ENCODE measurements around the gene R3HDM4. TPM values are rescaled to one million over a fixed set of nuclear protein-coding genes. Genes with fewer than 3 reads are reported as not detected.

R3HDM4 gene
- total RNA-seq, 1 donor from 2014 or later = 63.1 TPM

DNA sequence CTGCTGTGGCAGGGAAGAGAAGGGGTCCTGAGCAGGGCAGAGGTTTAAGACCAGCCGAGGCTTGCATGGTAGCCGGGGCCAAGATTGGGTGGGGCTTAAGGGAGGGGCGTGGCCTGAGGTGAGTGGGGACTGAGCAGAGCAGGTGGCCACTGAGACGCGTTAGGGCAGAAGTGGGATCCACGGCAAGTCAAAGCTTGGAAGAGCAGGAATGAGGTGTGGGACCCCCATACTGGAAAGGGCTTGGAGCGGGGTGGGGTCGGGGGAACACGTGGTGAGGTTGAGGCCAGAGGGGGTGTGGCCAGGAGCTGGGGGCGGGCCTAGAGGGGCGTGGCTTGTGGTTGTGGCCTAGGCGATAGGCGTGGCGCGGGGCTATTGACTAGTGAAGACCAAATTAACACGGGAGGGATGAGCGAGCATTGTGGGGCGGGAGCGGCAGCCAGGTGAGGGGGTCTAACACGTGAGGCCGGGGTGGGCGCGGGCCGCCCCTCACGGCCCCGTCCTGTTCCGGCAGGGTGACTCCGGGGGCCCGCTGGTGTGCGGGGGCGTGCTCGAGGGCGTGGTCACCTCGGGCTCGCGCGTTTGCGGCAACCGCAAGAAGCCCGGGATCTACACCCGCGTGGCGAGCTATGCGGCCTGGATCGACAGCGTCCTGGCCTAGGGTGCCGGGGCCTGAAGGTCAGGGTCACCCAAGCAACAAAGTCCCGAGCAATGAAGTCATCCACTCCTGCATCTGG, 50.3 kb downstream of the R3HDM4 start:
- no peak overlapping the region for H3K27ac Mint-ChIP-seq
- no peak overlapping the region for H3K4me3 Mint-ChIP-seq (ENCODE audit: low read depth)
- peaks cover 8% of the 10 kb centered on the region for H3K36me3 Mint-ChIP-seq (ENCODE audit: insufficient read depth)
- DNase-seq (ENCODE audit: low spot score, unreplicated experiment) = no peak
- TF ChIP-seq, protein P1, sequence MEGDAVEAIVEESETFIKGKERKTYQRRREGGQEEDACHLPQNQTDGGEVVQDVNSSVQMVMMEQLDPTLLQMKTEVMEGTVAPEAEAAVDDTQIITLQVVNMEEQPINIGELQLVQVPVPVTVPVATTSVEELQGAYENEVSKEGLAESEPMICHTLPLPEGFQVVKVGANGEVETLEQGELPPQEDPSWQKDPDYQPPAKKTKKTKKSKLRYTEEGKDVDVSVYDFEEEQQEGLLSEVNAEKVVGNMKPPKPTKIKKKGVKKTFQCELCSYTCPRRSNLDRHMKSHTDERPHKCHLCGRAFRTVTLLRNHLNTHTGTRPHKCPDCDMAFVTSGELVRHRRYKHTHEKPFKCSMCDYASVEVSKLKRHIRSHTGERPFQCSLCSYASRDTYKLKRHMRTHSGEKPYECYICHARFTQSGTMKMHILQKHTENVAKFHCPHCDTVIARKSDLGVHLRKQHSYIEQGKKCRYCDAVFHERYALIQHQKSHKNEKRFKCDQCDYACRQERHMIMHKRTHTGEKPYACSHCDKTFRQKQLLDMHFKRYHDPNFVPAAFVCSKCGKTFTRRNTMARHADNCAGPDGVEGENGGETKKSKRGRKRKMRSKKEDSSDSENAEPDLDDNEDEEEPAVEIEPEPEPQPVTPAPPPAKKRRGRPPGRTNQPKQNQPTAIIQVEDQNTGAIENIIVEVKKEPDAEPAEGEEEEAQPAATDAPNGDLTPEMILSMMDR (IDR thresholded peaks at IDR 0.05; ENCODE audit: unreplicated experiment) = no peak
- no peaks in the 10 kb centered on the region for H3K4me1 Mint-ChIP-seq (ENCODE audit: low read depth)
- no peaks in the 10 kb centered on the region for H3K9me3 Mint-ChIP-seq (ENCODE audit: low read depth)
- H3K27me3 Mint-ChIP-seq = peaks cover 22% of the 10 kb centered on the region

DNA sequence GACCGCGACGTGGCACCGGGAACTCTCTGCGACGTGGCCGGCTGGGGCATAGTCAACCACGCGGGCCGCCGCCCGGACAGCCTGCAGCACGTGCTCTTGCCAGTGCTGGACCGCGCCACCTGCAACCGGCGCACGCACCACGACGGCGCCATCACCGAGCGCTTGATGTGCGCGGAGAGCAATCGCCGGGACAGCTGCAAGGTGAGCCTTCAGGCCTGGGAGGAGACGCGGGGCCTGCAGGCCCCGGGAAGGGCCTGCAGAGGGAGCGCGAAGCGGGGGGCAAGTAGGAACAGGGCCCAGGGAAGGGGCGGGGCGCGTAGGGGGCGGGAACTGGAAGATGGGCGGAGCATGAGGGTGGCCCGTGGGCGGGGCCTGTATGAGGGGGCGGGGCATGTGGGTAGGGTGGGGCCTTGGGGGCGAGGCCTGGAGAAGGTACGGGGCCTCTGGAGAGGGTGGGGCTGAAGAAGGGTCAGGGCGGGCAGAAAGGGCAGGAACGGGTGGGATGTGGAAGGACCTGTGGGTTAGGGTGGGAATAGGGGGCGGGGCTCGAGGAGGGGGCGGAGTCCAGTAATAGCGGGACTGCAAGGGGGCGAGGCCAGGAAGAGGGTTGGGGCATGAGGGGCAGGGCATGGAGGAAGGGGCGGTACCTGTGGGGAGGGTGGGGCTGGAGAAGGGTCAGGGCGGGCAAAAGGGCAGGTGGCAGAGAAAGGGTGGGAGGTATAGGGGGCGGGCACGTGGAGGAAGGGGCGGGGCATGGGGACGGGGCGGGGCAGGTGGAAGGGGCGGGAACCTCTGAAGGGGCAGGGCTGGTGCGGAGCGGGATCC, 51.1 kb downstream of the R3HDM4 start:
- Mint-ChIP-seq H3K27me3 (peaks cover 22% of the 10 kb centered on the region), H3K36me3 (ENCODE audit: insufficient read depth) (peaks cover 4% of the 10 kb centered on the region), H3K4me1 (ENCODE audit: low read depth) (no peaks in the 10 kb centered on the region), H3K4me3 (ENCODE audit: low read depth) (no peak overlapping the region), H3K9me3 (ENCODE audit: low read depth) (no peaks in the 10 kb centered on the region), H3K27ac (no peak overlapping the region)
- no peak for DNase-seq (ENCODE audit: low spot score, unreplicated experiment)
- TF ChIP-seq, protein P1 (IDR thresholded peaks at IDR 0.05; ENCODE audit: unreplicated experiment) = no peak

DNA sequence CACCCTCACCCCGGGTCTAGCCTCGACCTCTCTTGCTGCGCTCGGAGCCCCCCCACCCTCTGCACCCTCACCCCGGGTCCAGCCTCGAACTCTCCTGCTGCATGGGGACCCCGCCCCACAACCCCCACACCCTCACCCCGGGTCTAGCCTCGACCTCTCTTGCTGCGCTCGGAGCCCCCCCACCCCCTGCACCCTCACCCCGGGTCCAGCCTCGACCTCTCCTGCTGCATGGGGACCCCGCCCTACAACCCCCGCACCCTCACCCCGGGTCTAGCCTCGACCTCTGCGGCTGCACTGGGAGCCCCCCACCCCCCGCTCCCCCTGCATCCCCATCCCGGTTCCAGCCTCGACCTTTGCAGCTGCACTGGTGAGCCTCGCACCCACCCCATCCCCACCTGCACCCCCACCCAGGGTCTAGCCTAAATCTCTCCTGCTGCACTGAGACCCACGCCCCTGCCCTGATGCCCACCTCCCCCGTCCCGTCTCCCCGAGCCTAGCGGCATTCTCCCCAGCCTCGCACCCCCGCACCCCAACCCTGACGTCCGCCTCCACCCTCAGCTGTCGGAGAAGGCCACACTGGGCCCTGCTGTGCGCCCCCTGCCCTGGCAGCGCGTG, 51.8 kb downstream of the R3HDM4 start:
- Mint-ChIP-seq H3K36me3 (ENCODE audit: insufficient read depth) (peaks cover 4% of the 10 kb centered on the region), H3K27ac (no peak overlapping the region), H3K4me3 (ENCODE audit: low read depth) (no peak overlapping the region), H3K9me3 (ENCODE audit: low read depth) (no peaks in the 10 kb centered on the region), H3K27me3 (peaks cover 22% of the 10 kb centered on the region), H3K4me1 (ENCODE audit: low read depth) (no peaks in the 10 kb centered on the region)
- DNase-seq (ENCODE audit: low spot score, unreplicated experiment) = no peak
- TF ChIP-seq, protein P1 (IDR thresholded peaks at IDR 0.05; ENCODE audit: unreplicated experiment) = no peak

DNA sequence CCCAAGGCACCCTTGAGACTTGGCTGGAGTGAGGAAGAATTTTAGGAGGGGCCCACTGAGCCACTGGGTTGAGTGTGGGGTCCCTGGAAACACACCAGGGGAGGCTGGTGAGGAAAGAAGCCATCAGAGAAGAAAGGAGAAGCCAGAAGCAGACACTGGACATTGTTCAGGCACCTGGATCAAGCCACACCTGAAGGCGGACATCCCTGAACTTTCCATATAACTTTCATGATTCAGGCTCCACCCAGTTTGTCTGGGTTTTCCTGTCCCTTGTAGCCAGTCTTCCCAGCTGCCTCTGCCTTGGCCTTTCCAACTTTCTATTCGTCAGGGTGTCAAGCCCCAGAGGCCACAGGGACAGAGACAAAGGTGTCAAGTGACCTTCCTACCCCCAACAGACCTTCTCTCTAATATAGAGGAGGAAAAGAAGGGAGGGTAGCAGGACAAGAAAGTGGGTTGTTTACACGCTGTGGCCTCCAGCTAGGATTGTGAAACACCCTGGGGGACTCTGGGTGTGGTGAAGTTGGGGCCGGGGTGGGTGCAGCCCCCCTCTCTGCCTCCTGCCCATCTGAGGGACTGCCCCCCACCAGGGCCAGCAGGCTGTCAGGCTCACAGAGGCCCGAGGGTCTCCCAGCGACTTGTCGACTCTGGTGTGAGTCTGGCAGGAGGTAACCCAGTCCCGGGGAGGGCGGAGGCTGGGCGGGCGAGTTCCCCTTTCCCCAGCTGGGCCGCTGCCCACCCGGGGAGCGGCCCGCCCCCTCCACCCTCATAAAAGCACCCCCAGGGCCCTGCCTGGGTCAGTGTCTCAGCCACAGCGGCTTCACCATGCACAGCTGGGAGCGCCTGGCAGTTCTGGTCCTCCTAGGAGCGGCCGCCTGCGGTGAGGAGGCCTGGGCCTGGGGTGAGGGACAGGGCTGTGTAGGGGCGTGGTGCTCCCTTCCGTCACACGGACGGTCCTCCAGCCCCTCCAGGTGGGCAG, 53.9 kb downstream of the R3HDM4 start, which contains the start of gene CFD:
Gene CFD, plus strand, starts transcription at position 797 of the 976 bp plus-strand sequence. Its CDS starts 26 bp downstream, at position 823.
- no peaks in the 10 kb centered on the region for H3K36me3 Mint-ChIP-seq (ENCODE audit: insufficient read depth)
- no peaks in the 10 kb centered on the region for H3K4me1 Mint-ChIP-seq (ENCODE audit: low read depth)
- no peaks in the 10 kb centered on the region for H3K9me3 Mint-ChIP-seq (ENCODE audit: low read depth)
- H3K27me3 Mint-ChIP-seq = peaks cover 22% of the 10 kb centered on the region
- DNase-seq (ENCODE audit: low spot score, unreplicated experiment) = no peak
- peak within 1 kb of the TSS; percentile 26 for H3K4me3 Mint-ChIP-seq (ENCODE audit: low read depth)
- TF ChIP-seq, protein P1 (IDR thresholded peaks at IDR 0.05; ENCODE audit: unreplicated experiment) = no peak
- H3K27ac Mint-ChIP-seq = no peak within 1 kb of the TSS
